LNCaP clone FGC (cell line): ENCODE results near the gene TBX4.

Source experiments
- DNase-seq: peaks from one replicate; pipeline ENCODE4 v3.0.0-alpha.2; 2011; ENCODE audit warnings: low read depth
- H3K4me3 ChIP-seq: 2 replicates; pipeline ENCODE4 v1.5.1; 2011; ENCODE audit warnings: mild to moderate bottlenecking, low read depth, low read length, control low read depth
- CTCF ChIP-seq: IDR thresholded peaks from 2 replicates; pipeline ENCODE4 v1.5.1; 2012; ENCODE audit warnings: mild to moderate bottlenecking; ENCODE audit not compliant: control insufficient read depth, insufficient read depth; ENCODE audit errors: extremely low read depth

TBX4 gene

GRCh38 chr17:61419496-61420046 is 32.7 kb upstream of the TBX4 start:
- TF ChIP-seq CTCF, result no peak

GRCh38 chr17:61420052-61420451 is 32.2 kb upstream of the TBX4 start:
- no peak overlapping the region for H3K4me3 ChIP-seq
- no peak for DNase-seq
- TF ChIP-seq CTCF, result no peak

More at GRCh38 chr17:61419496-61420046, 32.7 kb upstream of the TBX4 start:
- DNase-seq, result no peak
- H3K4me3 ChIP-seq, result no peak overlapping the region

- no peak for DNase-seq
- H3K4me3 ChIP-seq, result no peak overlapping the region
- TF ChIP-seq CTCF, result no peak
These were observed 31.4 kb upstream of the TBX4 start for GRCh38 chr17:61420745-61421398.

- DNase-seq, result no peak
- no peak for TF ChIP-seq CTCF
- H3K4me3 ChIP-seq, result no peak overlapping the region
These were observed 30.8 kb upstream of the TBX4 start for GRCh38 chr17:61421460-61421859.

- no peak for TF ChIP-seq CTCF
- DNase-seq, result no peak
These were observed 30.0 kb upstream of the TBX4 start for GRCh38 chr17:61422116-61422799.

GRCh38 chr17:61422869-61423268 is 29.4 kb upstream of the TBX4 start:
- no peak overlapping the region for H3K4me3 ChIP-seq
- TF ChIP-seq CTCF, result no peak
- DNase-seq, result no peak

More at GRCh38 chr17:61422116-61422799, 30.0 kb upstream of the TBX4 start:
- H3K4me3 ChIP-seq, result no peak overlapping the region
